Loucy (cell line): ENCODE data around the gene CDK4.

Experiments used
- EZH2phosphoT487 ChIP-seq: fragments of 200-600 bp; IDR thresholded peaks from 2 replicates; pipeline ENCODE4 v1.6.1; 2018; ENCODE audit warnings: antibody characterized with exemption, mild to moderate bottlenecking, moderate library complexity, borderline replicate concordance
- TF ChIP-seq, protein P1 (sequence below): fragments of 200-600 bp; sonication (generic); conservative IDR thresholded peaks from 2 replicates; pipeline ENCODE4 v1.5.1; 2014; ENCODE audit warnings: mild to moderate bottlenecking, antibody characterized with exemption, low read length

- TF ChIP-seq, protein P1, sequence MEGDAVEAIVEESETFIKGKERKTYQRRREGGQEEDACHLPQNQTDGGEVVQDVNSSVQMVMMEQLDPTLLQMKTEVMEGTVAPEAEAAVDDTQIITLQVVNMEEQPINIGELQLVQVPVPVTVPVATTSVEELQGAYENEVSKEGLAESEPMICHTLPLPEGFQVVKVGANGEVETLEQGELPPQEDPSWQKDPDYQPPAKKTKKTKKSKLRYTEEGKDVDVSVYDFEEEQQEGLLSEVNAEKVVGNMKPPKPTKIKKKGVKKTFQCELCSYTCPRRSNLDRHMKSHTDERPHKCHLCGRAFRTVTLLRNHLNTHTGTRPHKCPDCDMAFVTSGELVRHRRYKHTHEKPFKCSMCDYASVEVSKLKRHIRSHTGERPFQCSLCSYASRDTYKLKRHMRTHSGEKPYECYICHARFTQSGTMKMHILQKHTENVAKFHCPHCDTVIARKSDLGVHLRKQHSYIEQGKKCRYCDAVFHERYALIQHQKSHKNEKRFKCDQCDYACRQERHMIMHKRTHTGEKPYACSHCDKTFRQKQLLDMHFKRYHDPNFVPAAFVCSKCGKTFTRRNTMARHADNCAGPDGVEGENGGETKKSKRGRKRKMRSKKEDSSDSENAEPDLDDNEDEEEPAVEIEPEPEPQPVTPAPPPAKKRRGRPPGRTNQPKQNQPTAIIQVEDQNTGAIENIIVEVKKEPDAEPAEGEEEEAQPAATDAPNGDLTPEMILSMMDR = no peak
- no peak for TF ChIP-seq EZH2phosphoT487
Observed at GRCh38 chr12:57771236-57771872, 19.2 kb upstream of the CDK4 start.
